Neural cell (in vitro differentiated cells): ENCODE data around the gene IPO11. TPM values are rescaled to one million over a fixed set of nuclear protein-coding genes. Genes with fewer than 3 reads are reported as not detected.

Experiments
- H2AFZ ChIP-seq: fragments of 200-600, 300-800 bp; sonication (generic), shearing (Covaris generic); 2 replicates; pipeline ENCODE4 v1.6.0; 2014; ENCODE audit warnings: low read depth, mild to moderate bottlenecking, antibody characterized with exemption, low read length, moderate library complexity
- H3F3A ChIP-seq: fragments of 200-600 bp; shearing (Covaris generic); 2 replicates; pipeline ENCODE4 v1.6.1; 2016; ENCODE audit warnings: mild to moderate bottlenecking, moderate library complexity, mixed read lengths, antibody characterized with exemption, low read length; ENCODE audit not compliant: insufficient read depth, poor library complexity, severe bottlenecking
- H3K27ac ChIP-seq: fragments of 200-600, 300-800 bp; sonication (generic), shearing (Covaris generic); 2 replicates; pipeline ENCODE4 v1.5.1; 2014; ENCODE audit warnings: mild to moderate bottlenecking, low read length, moderate library complexity
- H3K27me3 ChIP-seq: fragments of 300-800, 200-600 bp; sonication (generic), shearing (Covaris generic); 2 replicates; pipeline ENCODE4 v1.6.0; 2014; ENCODE audit warnings: mild to moderate bottlenecking, low read depth, low read length, moderate library complexity; ENCODE audit not compliant: insufficient read depth
- H3K36me3 ChIP-seq: fragments of 300-800, 200-600 bp; sonication (generic), shearing (Covaris generic); 2 replicates; pipeline ENCODE4 v1.5.1; 2014; ENCODE audit warnings: mild to moderate bottlenecking, antibody characterized with exemption, low read length, moderate library complexity; ENCODE audit not compliant: insufficient read depth
- H3K4me2 ChIP-seq: fragments of 300-800, 200-600 bp; sonication (generic), shearing (Covaris generic); 2 replicates; pipeline ENCODE4 v1.6.0; 2014; ENCODE audit warnings: mild to moderate bottlenecking, low read length
- H3K4me3 ChIP-seq: fragments of 300-800, 200-600 bp; sonication (generic), shearing (Covaris generic); 2 replicates; pipeline ENCODE4 v1.5.1; 2014; ENCODE audit warnings: mild to moderate bottlenecking, low read length, moderate library complexity
- H3K79me2 ChIP-seq: fragments of 200-600 bp; shearing (Covaris generic); replicated peaks from 2 replicates; pipeline ENCODE4 v1.6.0; 2014; ENCODE audit warnings: mild to moderate bottlenecking, low read length, moderate library complexity; ENCODE audit not compliant: insufficient read depth
- H3K9ac ChIP-seq: fragments of 300-800, 200-600 bp; sonication (generic), shearing (Covaris generic); 2 replicates; pipeline ENCODE4 v1.6.1; 2016; ENCODE audit warnings: mild to moderate bottlenecking, low read length, mixed read lengths
- H3K9me2 ChIP-seq: fragments of 200-600 bp; shearing (Covaris generic); 2 replicates; pipeline ENCODE4 v1.6.1; 2016; ENCODE audit warnings: mild to moderate bottlenecking, low read length, mixed read lengths; ENCODE audit not compliant: insufficient read depth
- H3K9me3 ChIP-seq: fragments of 200-600, 300-800 bp; sonication (generic), shearing (Covaris generic); 2 replicates; pipeline ENCODE4 v1.6.1; 2016; ENCODE audit warnings: mild to moderate bottlenecking, mixed run types, low read length, moderate library complexity, mixed read lengths
- H4K20me1 ChIP-seq: fragments of 200-600 bp; shearing (Covaris generic); 2 replicates; pipeline ENCODE4 v1.6.1; 2016; ENCODE audit warnings: mild to moderate bottlenecking, mixed run types; ENCODE audit not compliant: insufficient read depth
- EP300 ChIP-seq: fragments of 450-650 bp; conservative IDR thresholded peaks from 2 replicates; pipeline ENCODE4 v1.6.1; 2014; ENCODE audit warnings: antibody characterized with exemption, mild to moderate bottlenecking, moderate library complexity; ENCODE audit not compliant: poor library complexity, severe bottlenecking
- EZH2 ChIP-seq: fragments of 200-600, 300-800 bp; shearing (Covaris generic), sonication (generic); IDR thresholded peaks from 2 replicates; pipeline ENCODE4 v1.6.1; 2014; ENCODE audit warnings: antibody characterized with exemption, low read length, borderline replicate concordance, mild to moderate bottlenecking; ENCODE audit not compliant: insufficient read depth, poor library complexity, severe bottlenecking
- MXI1 ChIP-seq: fragments of 450-650 bp; conservative IDR thresholded peaks from 2 replicates; pipeline ENCODE4 v1.6.1; 2014; ENCODE audit warnings: antibody characterized with exemption, mild to moderate bottlenecking; ENCODE audit not compliant: poor library complexity, severe bottlenecking
- POLR2AphosphoS5 ChIP-seq: IDR thresholded peaks from 2 replicates; pipeline ENCODE4 v1.6.1; 2012
- RAD21 ChIP-seq: fragments of 450-650 bp; conservative IDR thresholded peaks from 2 replicates; pipeline ENCODE4 v1.6.1; 2014; ENCODE audit warnings: antibody characterized with exemption, mild to moderate bottlenecking, moderate library complexity
- SMC3 ChIP-seq: fragments of 450-650 bp; conservative IDR thresholded peaks from 2 replicates; pipeline ENCODE4 v1.6.1; 2014; ENCODE audit warnings: antibody characterized with exemption, mild to moderate bottlenecking, moderate library complexity; ENCODE audit not compliant: poor library complexity
- TAF1 ChIP-seq: IDR thresholded peaks from 2 replicates; pipeline ENCODE4 v1.6.1; 2012; ENCODE audit warnings: low read depth
- polyA plus RNA-seq: library from polyadenylated mRNA; depleted of rRNA; stranded (reverse); fragments of >200 nt; gene quantifications from 2 replicates; pipeline ENCODE4 v1.2.3, GENCODE V29; 2014
- TF ChIP-seq, protein P1 (sequence below): IDR thresholded peaks from 2 replicates; pipeline ENCODE4 v1.6.1; 2012; ENCODE audit warnings: borderline replicate concordance
- TF ChIP-seq, protein P2 (sequence below): fragments of 450-650 bp; IDR thresholded peaks from 2 replicates; pipeline ENCODE4 v1.5.1; 2014; ENCODE audit warnings: antibody characterized with exemption, mild to moderate bottlenecking, moderate library complexity; ENCODE audit not compliant: poor library complexity, severe bottlenecking

The IPO11 gene
- polyA plus RNA-seq, 1 donor from 2014 or later: 12.5 TPM

DNA sequence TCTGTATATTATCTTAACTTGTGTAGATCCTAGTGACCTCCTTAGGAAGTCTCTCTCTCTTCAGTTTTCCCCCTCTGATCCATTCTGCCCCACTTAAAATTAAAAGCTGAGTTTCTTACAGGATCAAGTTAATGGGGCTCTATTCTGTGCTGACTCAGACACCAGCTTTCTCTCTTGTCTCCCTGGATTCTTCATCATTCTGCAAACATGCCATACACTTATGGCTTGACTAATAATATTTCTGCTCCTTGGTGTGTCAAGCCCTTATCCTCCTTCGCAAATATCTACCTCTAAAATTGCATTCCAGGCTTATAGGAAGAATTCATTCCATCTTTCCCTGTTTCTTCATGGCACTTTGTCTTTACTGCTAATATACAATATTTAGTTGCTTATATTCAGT, 184.1 kb downstream of the IPO11 start:
- H3K9me2 ChIP-seq: no peaks in the 10 kb centered on the region
- no peaks in the 10 kb centered on the region for H3K27me3 ChIP-seq
- H3K4me3 ChIP-seq: no peak overlapping the region
- H3K9ac ChIP-seq: no peak overlapping the region
- no peak for TF ChIP-seq POLR2AphosphoS5
- TF ChIP-seq, protein P1, sequence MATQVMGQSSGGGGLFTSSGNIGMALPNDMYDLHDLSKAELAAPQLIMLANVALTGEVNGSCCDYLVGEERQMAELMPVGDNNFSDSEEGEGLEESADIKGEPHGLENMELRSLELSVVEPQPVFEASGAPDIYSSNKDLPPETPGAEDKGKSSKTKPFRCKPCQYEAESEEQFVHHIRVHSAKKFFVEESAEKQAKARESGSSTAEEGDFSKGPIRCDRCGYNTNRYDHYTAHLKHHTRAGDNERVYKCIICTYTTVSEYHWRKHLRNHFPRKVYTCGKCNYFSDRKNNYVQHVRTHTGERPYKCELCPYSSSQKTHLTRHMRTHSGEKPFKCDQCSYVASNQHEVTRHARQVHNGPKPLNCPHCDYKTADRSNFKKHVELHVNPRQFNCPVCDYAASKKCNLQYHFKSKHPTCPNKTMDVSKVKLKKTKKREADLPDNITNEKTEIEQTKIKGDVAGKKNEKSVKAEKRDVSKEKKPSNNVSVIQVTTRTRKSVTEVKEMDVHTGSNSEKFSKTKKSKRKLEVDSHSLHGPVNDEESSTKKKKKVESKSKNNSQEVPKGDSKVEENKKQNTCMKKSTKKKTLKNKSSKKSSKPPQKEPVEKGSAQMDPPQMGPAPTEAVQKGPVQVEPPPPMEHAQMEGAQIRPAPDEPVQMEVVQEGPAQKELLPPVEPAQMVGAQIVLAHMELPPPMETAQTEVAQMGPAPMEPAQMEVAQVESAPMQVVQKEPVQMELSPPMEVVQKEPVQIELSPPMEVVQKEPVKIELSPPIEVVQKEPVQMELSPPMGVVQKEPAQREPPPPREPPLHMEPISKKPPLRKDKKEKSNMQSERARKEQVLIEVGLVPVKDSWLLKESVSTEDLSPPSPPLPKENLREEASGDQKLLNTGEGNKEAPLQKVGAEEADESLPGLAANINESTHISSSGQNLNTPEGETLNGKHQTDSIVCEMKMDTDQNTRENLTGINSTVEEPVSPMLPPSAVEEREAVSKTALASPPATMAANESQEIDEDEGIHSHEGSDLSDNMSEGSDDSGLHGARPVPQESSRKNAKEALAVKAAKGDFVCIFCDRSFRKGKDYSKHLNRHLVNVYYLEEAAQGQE: no peak
- no peak for TF ChIP-seq TAF1
- TF ChIP-seq, protein P2, sequence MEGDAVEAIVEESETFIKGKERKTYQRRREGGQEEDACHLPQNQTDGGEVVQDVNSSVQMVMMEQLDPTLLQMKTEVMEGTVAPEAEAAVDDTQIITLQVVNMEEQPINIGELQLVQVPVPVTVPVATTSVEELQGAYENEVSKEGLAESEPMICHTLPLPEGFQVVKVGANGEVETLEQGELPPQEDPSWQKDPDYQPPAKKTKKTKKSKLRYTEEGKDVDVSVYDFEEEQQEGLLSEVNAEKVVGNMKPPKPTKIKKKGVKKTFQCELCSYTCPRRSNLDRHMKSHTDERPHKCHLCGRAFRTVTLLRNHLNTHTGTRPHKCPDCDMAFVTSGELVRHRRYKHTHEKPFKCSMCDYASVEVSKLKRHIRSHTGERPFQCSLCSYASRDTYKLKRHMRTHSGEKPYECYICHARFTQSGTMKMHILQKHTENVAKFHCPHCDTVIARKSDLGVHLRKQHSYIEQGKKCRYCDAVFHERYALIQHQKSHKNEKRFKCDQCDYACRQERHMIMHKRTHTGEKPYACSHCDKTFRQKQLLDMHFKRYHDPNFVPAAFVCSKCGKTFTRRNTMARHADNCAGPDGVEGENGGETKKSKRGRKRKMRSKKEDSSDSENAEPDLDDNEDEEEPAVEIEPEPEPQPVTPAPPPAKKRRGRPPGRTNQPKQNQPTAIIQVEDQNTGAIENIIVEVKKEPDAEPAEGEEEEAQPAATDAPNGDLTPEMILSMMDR: no peak
- TF ChIP-seq MXI1: no peak
- no peak for TF ChIP-seq SMC3
- TF ChIP-seq EP300: no peak
- no peak for TF ChIP-seq EZH2
- no peak for TF ChIP-seq RAD21
- no peak overlapping the region for H3K27ac ChIP-seq
- no peaks in the 10 kb centered on the region for H3F3A ChIP-seq
- no peaks in the 10 kb centered on the region for H3K79me2 ChIP-seq
- H3K9me3 ChIP-seq: no peaks in the 10 kb centered on the region
- no peak overlapping the region for H2AFZ ChIP-seq
- no peak overlapping the region for H3K4me2 ChIP-seq
- H3K36me3 ChIP-seq: no peaks in the 10 kb centered on the region
- H4K20me1 ChIP-seq: no peaks in the 10 kb centered on the region

DNA sequence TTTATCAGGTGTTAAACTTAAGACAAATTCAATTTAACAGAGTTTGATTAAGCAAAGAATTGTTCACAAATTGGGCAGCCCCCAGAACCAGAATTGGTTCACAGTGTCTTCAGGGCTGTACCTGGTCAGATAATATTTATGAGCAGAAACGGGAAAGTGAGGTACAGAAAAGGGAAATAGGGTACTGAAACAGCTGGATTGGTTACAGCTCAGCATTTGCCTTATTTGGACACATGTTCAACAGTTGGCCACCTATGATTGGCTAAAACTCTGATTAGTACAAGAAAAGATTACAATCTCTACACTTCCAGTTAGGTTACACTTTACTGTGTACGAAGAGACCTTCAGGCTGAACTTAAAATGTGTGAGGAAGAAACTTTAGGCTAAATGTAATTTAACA, 184.8 kb downstream of the IPO11 start:
- H3F3A ChIP-seq: no peaks in the 10 kb centered on the region
- H3K4me3 ChIP-seq: no peak overlapping the region
- no peaks in the 10 kb centered on the region for H3K9me2 ChIP-seq
- H3K9ac ChIP-seq: no peak overlapping the region
- H4K20me1 ChIP-seq: no peaks in the 10 kb centered on the region
- H2AFZ ChIP-seq: no peak overlapping the region
- no peak overlapping the region for H3K4me2 ChIP-seq
- H3K9me3 ChIP-seq: no peaks in the 10 kb centered on the region
- H3K27me3 ChIP-seq: no peaks in the 10 kb centered on the region
- no peaks in the 10 kb centered on the region for H3K36me3 ChIP-seq
- no peak overlapping the region for H3K27ac ChIP-seq
- TF ChIP-seq, protein P2: no peak
- no peak for TF ChIP-seq TAF1
- TF ChIP-seq POLR2AphosphoS5: no peak
- no peak for TF ChIP-seq EZH2
- TF ChIP-seq MXI1: no peak
- no peak for TF ChIP-seq EP300
- TF ChIP-seq RAD21: no peak
- TF ChIP-seq, protein P1: no peak
- no peak for TF ChIP-seq SMC3
- no peaks in the 10 kb centered on the region for H3K79me2 ChIP-seq
